Activated T-cell treated with anti-CD3 and anti-CD28 coated beads for 48 hours (primary cell): ENCODE results near the gene NEK9.
"Not testable (repeated sequence)": the region's sequence is repeated elsewhere in the genome, so short reads cannot be mapped to it uniquely, and the experiment has no call there.

Experiments used
- DNase-seq: peaks from one replicate; pipeline ENCODE4 v3.0.0-alpha.2; 2020; ENCODE audit warnings: low read depth

Gene NEK9

GRCh38 chr14:75101491-75101890, 25.4 kb downstream of the NEK9 start:
- no peak for DNase-seq

- DNase-seq, result no peak
These were observed 28.2 kb downstream of the NEK9 start for GRCh38 chr14:75098682-75099081.

- DNase-seq, result no peak
These were observed 28.6 kb downstream of the NEK9 start for GRCh38 chr14:75098212-75098611.

- no peak for DNase-seq
These were observed 29.9 kb downstream of the NEK9 start for GRCh38 chr14:75096959-75097358.

- no peak for DNase-seq
These were observed 31.2 kb downstream of the NEK9 start for GRCh38 chr14:75095690-75096089.

GRCh38 chr14:75094896-75095295, 32.0 kb downstream of the NEK9 start:
- no peak for DNase-seq

GRCh38 chr14:75092698-75093097, 34.1 kb downstream of the NEK9 start:
- DNase-seq, result no peak

GRCh38 chr14:75091251-75091650, 35.6 kb downstream of the NEK9 start:
- no peak for DNase-seq

GRCh38 chr14:75090353-75090752, 36.5 kb downstream of the NEK9 start:
- no peak for DNase-seq

- DNase-seq, result no peak
These were observed 38.1 kb downstream of the NEK9 start for GRCh38 chr14:75088566-75089373.

- DNase-seq, result no peak
These were observed 38.7 kb downstream of the NEK9 start for GRCh38 chr14:75088153-75088552.

GRCh38 chr14:75084513-75084912, 42.3 kb downstream of the NEK9 start:
- DNase-seq, result no peak

- DNase-seq, result no peak
These were observed 43.6 kb downstream of the NEK9 start for GRCh38 chr14:75083271-75083670.

GRCh38 chr14:75081660-75082229, 45.1 kb downstream of the NEK9 start:
- DNase-seq, result no peak

- no peak for DNase-seq
These were observed 47.3 kb downstream of the NEK9 start for GRCh38 chr14:75079521-75079920.

GRCh38 chr14:75077794-75078193, 49.1 kb downstream of the NEK9 start:
- no peak for DNase-seq

GRCh38 chr14:75070383-75070782, 56.5 kb downstream of the NEK9 start:
- no peak for DNase-seq

GRCh38 chr14:75069811-75070145, 57.1 kb downstream of the NEK9 start:
- no peak for DNase-seq

GRCh38 chr14:75069121-75069810, 57.6 kb downstream of the NEK9 start, which contains the start of gene ZC2HC1C:
TSS of gene ZC2HC1C (plus strand) at chr14:75069641. CDS start at chr14:75070574, 933 bp downstream.
- DNase-seq, result peak; percentile 69

GRCh38 chr14:75068294-75069120, 58.3 kb downstream of the NEK9 start:
- no peak for DNase-seq

GRCh38 chr14:75067765-75068164, 59.1 kb downstream of the NEK9 start:
- DNase-seq, result not testable (repeated sequence)

- DNase-seq, result no peak
These were observed 59.6 kb downstream of the NEK9 start for GRCh38 chr14:75067212-75067611.
